HepG2 (cell line): Measurements from ENCODE around the gene AFTPH. TPM values are rescaled to one million over a fixed set of nuclear protein-coding genes. Genes with fewer than 3 reads are reported as not detected.

Source experiments
- ATAC-seq: fragments of 200-7000 bp; cut with Tn5 transposase; 3 replicates; pipeline ENCODE4 v1.9.1; 2020; ENCODE audit warnings: mild to moderate bottlenecking, moderate library complexity
- BruUV-seq: library from RNA; stranded (reverse); fragments of 400-500 nt; replicated peaks from 2 replicates; lab custom pipeline; 2021; lab: Mats Ljungman, UMichigan
- CTCF ChIA-PET: fragments of 300-600 bp; formaldehyde crosslinking; extraction: SDS; loops from one replicate; lab custom pipeline; 2021; ENCODE audit warnings: low total read pairs, inconsistent platforms, low intra/inter-chr PET ratio; lab: Yijun Ruan, JAX
- POLR2A ChIA-PET: fragments of 350-600 bp; sonication (Branson Sonifier 250); formaldehyde crosslinking; loops from one replicate; lab custom pipeline; 2020; ENCODE audit warnings: antibody characterized with exemption, inconsistent platforms; lab: Yijun Ruan, JAX
- DNase-seq: peaks from one replicate; pipeline ENCODE4 v3.0.0-alpha.2; 2015; ENCODE audit warnings: low spot score
- FAIRE-seq: peaks from 3 replicates; lab custom pipeline; 2011; peaks lifted over from hg19 to GRCh38; lab: Jason Lieb, UNC
- H2AFZ ChIP-seq: one replicate; pipeline ENCODE4 v1.6.1; 2011; ENCODE audit warnings: low read length, inconsistent platforms
- H3K27ac ChIP-seq: fragments of 300-600 bp; 3 replicates; pipeline ENCODE4 v1.8.0; 2011; ENCODE audit warnings: mixed run types, mild to moderate bottlenecking, mixed read lengths, low read length, inconsistent platforms; ENCODE audit not compliant: insufficient read depth; ENCODE audit errors: extremely low read length
- H3K27me3 ChIP-seq, 2 experiments: fragments of 200-600 bp in 1 of 2; 2 replicates in 1 of 2; 3 replicates in 1 of 2; pipeline versions ENCODE4 v1.6.0 to v1.8.0; 2011; ENCODE audit warnings: low read length in 2 of 2, mild to moderate bottlenecking in 2 of 2, moderate library complexity in 2 of 2, inconsistent platforms in 1 of 2; ENCODE audit not compliant: insufficient read depth in 2 of 2, control insufficient read depth in 1 of 2
- H3K36me3 ChIP-seq, 2 experiments: fragments of 200-600 bp in 1 of 2; replicated peaks in 1 of 2; 2 replicates in 1 of 2; 3 replicates in 1 of 2; pipeline versions ENCODE4 v1.5.1 to v1.8.0; 2011; ENCODE audit warnings: low read length in 2 of 2, inconsistent platforms in 1 of 2; ENCODE audit not compliant: insufficient read depth in 2 of 2, control insufficient read depth in 1 of 2
- H3K4me1 ChIP-seq: 2 replicates; pipeline ENCODE4 v1.5.1; 2012; ENCODE audit warnings: low read length, inconsistent platforms; ENCODE audit not compliant: insufficient read depth
- H3K4me2 ChIP-seq: 2 replicates; pipeline ENCODE4 v1.6.0; 2011; ENCODE audit warnings: low read depth, low read length, inconsistent platforms
- H3K4me3 ChIP-seq, 3 experiments: fragments of 200-600 bp in 1 of 3; sonication (generic), shearing (Covaris generic) in 1 of 3; replicated peaks in 1 of 3; 2 replicates each; pipeline ENCODE4 v1.5.1; 2011 to 2016; ENCODE audit warnings: low read length in 3 of 3, inconsistent platforms in 2 of 3, low read depth in 2 of 3, mild to moderate bottlenecking in 2 of 3, control low read depth in 1 of 3, mixed read lengths in 1 of 3; ENCODE audit not compliant: insufficient read depth in 1 of 3
- H3K79me2 ChIP-seq: one replicate; pipeline ENCODE4 v1.6.1; 2011; ENCODE audit warnings: low read length, inconsistent platforms; ENCODE audit not compliant: insufficient read depth
- H3K9ac ChIP-seq: 2 replicates; pipeline ENCODE4 v1.6.0; 2011; ENCODE audit warnings: mild to moderate bottlenecking, low read depth, low read length, inconsistent platforms; ENCODE audit not compliant: insufficient read depth
- H3K9me3 ChIP-seq: 2 replicates; pipeline ENCODE4 v1.5.1; 2012; ENCODE audit warnings: mild to moderate bottlenecking, low read length
- H4K20me1 ChIP-seq: 2 replicates; pipeline ENCODE4 v1.6.0; 2011; ENCODE audit warnings: inconsistent platforms, mild to moderate bottlenecking, low read length, moderate library complexity; ENCODE audit not compliant: insufficient read depth
- ARID2 ChIP-seq: sonication (generic); formaldehyde crosslinking; IDR thresholded peaks from 2 replicates; pipeline ENCODE4 v1.8.1; 2022; ENCODE audit warnings: mild to moderate bottlenecking, missing genetic modification reagents, borderline replicate concordance
- HNRNPUL1 ChIP-seq: fragments of 200-400 bp; formaldehyde crosslinking; IDR thresholded peaks from 2 replicates; pipeline ENCODE4 v1.6.1; 2017; ENCODE audit warnings: low read depth, mild to moderate bottlenecking, low read length, moderate library complexity
- RFX3 ChIP-seq: IDR thresholded peaks from 2 replicates; pipeline ENCODE4 v1.6.1; 2016; ENCODE audit warnings: missing biosample characterization, missing genetic modification reagents
- SP4 ChIP-seq: sonication (generic); formaldehyde crosslinking; IDR thresholded peaks from 2 replicates; pipeline ENCODE4 v1.8.1; 2023; ENCODE audit warnings: mild to moderate bottlenecking, missing genetic modification reagents
- ZNF121 ChIP-seq: sonication (generic); formaldehyde crosslinking; IDR thresholded peaks from 2 replicates; pipeline ENCODE4 v1.5.0; 2020; ENCODE audit warnings: mild to moderate bottlenecking, missing genetic modification reagents
- ZNF607 ChIP-seq: sonication (generic); formaldehyde crosslinking; IDR thresholded peaks from 2 replicates; pipeline ENCODE4 v1.5.1; 2020; ENCODE audit warnings: missing genetic modification reagents, mild to moderate bottlenecking, borderline replicate concordance
- ZNF724P ChIP-seq: sonication (generic); formaldehyde crosslinking; IDR thresholded peaks from 2 replicates; pipeline ENCODE4 v1.8.0; 2022; ENCODE audit warnings: missing genetic modification reagents, borderline replicate concordance
- ZNF775 ChIP-seq: sonication (generic); formaldehyde crosslinking; IDR thresholded peaks from 2 replicates; pipeline ENCODE4 v1.4.0; 2020; ENCODE audit warnings: missing genetic modification reagents, mild to moderate bottlenecking, moderate library complexity, borderline replicate concordance
- ZSCAN9 ChIP-seq: IDR thresholded peaks from 2 replicates; pipeline ENCODE4 v1.6.1; 2016; ENCODE audit warnings: borderline replicate concordance
- WGBS: methylation state at CpG from one replicate; pipeline ENCODE4 v1.1.6; 2017; ENCODE audit warnings: low lambda C conversion rate; 5-methylcytosine and 5-hydroxymethylcytosine counted together
- in situ Hi-C: cut with HindIII; loops from 2 replicates; pipeline ENCODE4 v1.10.0; 2017; ENCODE audit warnings: low pct_unique_long_range_greater_than_20kb; ENCODE audit not compliant: extremely low pct_ligation_motif_present
- intact Hi-C: fragments of 100-400 bp; cut with micrococcal nuclease; formaldehyde crosslinking; loops from one replicate; pipeline ENCODE4 v1.10.0; 2022; ENCODE audit not compliant: unreplicated experiment
- polyA plus RNA-seq, 8 experiments: library from polyadenylated mRNA; depleted of rRNA in 3 of 8; stranded (reverse) in 7 of 8; unstranded in 1 of 8; fragments of >200 nt; fragmentation: Illumina TruSeq in 4 of 8; extraction: Trizol in 4 of 8; gene quantifications; 2 replicates each; pipeline versions ENCODE4 v1.2.1 to v1.2.3, GENCODE V29; 2011 to 2016; ENCODE audit warnings: low read depth in 4 of 8, missing spikeins in 1 of 8, mixed read lengths in 1 of 8; ENCODE audit not compliant: insufficient read depth in 1 of 8
- total RNA-seq, 5 experiments: library from RNA; depleted of rRNA; stranded (reverse); fragments of >200 nt; fragmentation: Illumina TruSeq; extraction: Trizol; gene quantifications; 2 replicates each; pipeline ENCODE4 v1.2.3, GENCODE V29; 2016; ENCODE audit warnings: low read depth in 1 of 5
- TF ChIP-seq, protein P1 (sequence below): sonication (generic); formaldehyde crosslinking; IDR thresholded peaks from 2 replicates; pipeline ENCODE4 v1.4.0; 2020; ENCODE audit warnings: mild to moderate bottlenecking, missing genetic modification reagents
- TF ChIP-seq, protein P2 (sequence below): sonication (generic); formaldehyde crosslinking; IDR thresholded peaks from 2 replicates; pipeline ENCODE4 v1.5.1; 2020; ENCODE audit warnings: mild to moderate bottlenecking, moderate library complexity, missing genetic modification reagents
- TF ChIP-seq, protein P3 (sequence below): sonication (generic); formaldehyde crosslinking; IDR thresholded peaks from 2 replicates; pipeline ENCODE4 v1.5.0; 2020; ENCODE audit warnings: mild to moderate bottlenecking, low read depth, missing genetic modification reagents, borderline replicate concordance
- TF ChIP-seq, protein P4 (sequence below), 2 experiments: sonication (generic) in 1 of 2; formaldehyde crosslinking in 1 of 2; IDR thresholded peaks; 2 replicates each; pipeline versions ENCODE4 v1.4.0 to v1.6.1; 2018 to 2020; ENCODE audit warnings: missing genetic modification reagents in 2 of 2, borderline replicate concordance in 1 of 2, low read depth in 1 of 2, mild to moderate bottlenecking in 1 of 2, missing biosample characterization in 1 of 2

The AFTPH gene
- total and polyA plus RNA-seq, 2 of the 13 experiments (the other 11 are each of a cell fraction or from before 2014, with no cell fraction given), result 27.5 to 36.8 TPM

DNA sequence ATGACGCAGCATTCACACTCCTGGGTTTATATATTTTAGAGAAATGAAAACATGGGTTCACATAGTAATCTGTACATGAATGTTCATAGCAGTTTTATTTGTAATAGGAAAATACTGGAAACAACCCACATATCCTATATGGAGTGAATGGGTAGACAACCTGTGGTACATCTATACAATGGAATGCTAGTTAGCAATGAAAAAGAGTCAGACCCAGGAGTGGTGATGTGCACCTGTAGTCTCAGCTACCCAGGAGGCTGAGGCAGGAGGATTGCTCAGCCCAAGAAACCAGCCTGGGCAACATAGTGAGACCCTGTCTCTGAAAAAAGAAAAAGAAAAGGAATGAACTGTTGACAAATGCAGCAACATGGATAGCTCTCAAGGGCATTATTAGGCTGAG is 25.9 kb downstream of the AFTPH start:
- POLR2A ChIA-PET, result no interaction called here

DNA sequence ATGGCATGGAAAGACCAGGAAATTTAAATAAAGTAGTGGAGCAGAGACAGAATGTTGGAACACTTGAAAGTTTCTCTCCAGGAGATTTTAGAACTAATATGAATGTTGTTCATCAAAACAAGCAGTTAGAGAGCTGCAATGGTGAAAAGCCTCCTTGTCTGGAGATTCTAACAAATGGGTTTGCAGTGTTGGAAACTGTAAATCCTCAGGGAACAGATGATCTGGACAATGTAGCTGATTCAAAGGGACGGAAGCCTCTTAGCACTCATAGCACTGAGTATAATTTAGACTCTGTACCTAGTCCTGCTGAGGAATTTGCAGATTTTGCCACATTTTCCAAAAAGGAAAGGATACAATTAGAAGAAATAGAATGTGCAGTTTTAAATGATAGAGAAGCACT is 27.7 kb downstream of the AFTPH start:
- Histone ChIP-seq H3K36me3 (no peaks in the 10 kb centered on the region; a peak in 3 of 5 replicates), H3K79me2 (peaks cover 17% of the 10 kb centered on the region), H2AFZ (no peak overlapping the region), H3K4me2 (no peak overlapping the region), H3K9me3 (no peaks in the 10 kb centered on the region), H3K27me3 (no peaks in the 10 kb centered on the region), H4K20me1 (no peaks in the 10 kb centered on the region), H3K4me1 (0 out of 2 replicates have a peak, but pooled peaks cover 4% of the 10 kb centered on the region), H3K9ac (no peak overlapping the region), H3K4me3 (no peak overlapping the region), H3K27ac (no peak overlapping the region)
- DNase-seq (no peak), ATAC-seq (no peak), FAIRE-seq (no peak)
- no TSS peak for BruUV-seq
- intact Hi-C loops, result no loop called here
- CTCF ChIA-PET, result no interaction called here
- in situ Hi-C loops, result no loop called here
- 100% methylated on average over 1 of the region's 1 CpG for WGBS
- POLR2A ChIA-PET, result no interaction called here
- TF ChIP-seq SP4, result no peak
- TF ChIP-seq ZNF775 (CRISPR knock-in tag), result no peak
- no peak for TF ChIP-seq RFX3
- TF ChIP-seq, protein P1, sequence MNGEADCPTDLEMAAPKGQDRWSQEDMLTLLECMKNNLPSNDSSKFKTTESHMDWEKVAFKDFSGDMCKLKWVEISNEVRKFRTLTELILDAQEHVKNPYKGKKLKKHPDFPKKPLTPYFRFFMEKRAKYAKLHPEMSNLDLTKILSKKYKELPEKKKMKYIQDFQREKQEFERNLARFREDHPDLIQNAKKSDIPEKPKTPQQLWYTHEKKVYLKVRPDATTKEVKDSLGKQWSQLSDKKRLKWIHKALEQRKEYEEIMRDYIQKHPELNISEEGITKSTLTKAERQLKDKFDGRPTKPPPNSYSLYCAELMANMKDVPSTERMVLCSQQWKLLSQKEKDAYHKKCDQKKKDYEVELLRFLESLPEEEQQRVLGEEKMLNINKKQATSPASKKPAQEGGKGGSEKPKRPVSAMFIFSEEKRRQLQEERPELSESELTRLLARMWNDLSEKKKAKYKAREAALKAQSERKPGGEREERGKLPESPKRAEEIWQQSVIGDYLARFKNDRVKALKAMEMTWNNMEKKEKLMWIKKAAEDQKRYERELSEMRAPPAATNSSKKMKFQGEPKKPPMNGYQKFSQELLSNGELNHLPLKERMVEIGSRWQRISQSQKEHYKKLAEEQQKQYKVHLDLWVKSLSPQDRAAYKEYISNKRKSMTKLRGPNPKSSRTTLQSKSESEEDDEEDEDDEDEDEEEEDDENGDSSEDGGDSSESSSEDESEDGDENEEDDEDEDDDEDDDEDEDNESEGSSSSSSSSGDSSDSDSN (CRISPR knock-in tag), result no peak
- TF ChIP-seq HNRNPUL1, result no peak
- TF ChIP-seq ARID2 (CRISPR knock-in tag), result no peak
- TF ChIP-seq, protein P2, sequence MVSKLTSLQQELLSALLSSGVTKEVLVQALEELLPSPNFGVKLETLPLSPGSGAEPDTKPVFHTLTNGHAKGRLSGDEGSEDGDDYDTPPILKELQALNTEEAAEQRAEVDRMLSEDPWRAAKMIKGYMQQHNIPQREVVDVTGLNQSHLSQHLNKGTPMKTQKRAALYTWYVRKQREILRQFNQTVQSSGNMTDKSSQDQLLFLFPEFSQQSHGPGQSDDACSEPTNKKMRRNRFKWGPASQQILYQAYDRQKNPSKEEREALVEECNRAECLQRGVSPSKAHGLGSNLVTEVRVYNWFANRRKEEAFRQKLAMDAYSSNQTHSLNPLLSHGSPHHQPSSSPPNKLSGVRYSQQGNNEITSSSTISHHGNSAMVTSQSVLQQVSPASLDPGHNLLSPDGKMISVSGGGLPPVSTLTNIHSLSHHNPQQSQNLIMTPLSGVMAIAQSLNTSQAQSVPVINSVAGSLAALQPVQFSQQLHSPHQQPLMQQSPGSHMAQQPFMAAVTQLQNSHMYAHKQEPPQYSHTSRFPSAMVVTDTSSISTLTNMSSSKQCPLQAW (CRISPR knock-in tag), result no peak
- TF ChIP-seq ZSCAN9 (CRISPR knock-in tag), result no peak
- TF ChIP-seq ZNF724P (CRISPR knock-in tag), result no peak
- TF ChIP-seq, protein P3, sequence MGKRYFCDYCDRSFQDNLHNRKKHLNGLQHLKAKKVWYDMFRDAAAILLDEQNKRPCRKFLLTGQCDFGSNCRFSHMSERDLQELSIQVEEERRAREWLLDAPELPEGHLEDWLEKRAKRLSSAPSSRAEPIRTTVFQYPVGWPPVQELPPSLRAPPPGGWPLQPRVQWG (CRISPR knock-in tag), result no peak
- TF ChIP-seq, protein P4, sequence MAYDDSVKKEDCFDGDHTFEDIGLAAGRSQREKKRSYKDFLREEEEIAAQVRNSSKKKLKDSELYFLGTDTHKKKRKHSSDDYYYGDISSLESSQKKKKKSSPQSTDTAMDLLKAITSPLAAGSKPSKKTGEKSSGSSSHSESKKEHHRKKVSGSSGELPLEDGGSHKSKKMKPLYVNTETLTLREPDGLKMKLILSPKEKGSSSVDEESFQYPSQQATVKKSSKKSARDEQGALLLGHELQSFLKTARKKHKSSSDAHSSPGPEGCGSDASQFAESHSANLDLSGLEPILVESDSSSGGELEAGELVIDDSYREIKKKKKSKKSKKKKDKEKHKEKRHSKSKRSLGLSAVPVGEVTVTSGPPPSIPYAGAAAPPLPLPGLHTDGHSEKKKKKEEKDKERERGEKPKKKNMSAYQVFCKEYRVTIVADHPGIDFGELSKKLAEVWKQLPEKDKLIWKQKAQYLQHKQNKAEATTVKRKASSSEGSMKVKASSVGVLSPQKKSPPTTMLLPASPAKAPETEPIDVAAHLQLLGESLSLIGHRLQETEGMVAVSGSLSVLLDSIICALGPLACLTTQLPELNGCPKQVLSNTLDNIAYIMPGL (CRISPR knock-in tag; IDR thresholded peaks at IDR 0.05; ENCODE audit: borderline replicate concordance in 1 of 2, low read depth in 1 of 2), result no peak

More for the DNA sequence above, 25.9 kb downstream of the AFTPH start:
- intact Hi-C loops, result no loop called here
- CTCF ChIA-PET, result no interaction called here
- DNase-seq (no peak), ATAC-seq (no peak), FAIRE-seq (no peak)
- Histone ChIP-seq H3K4me2 (no peak overlapping the region), H3K9ac (no peak overlapping the region), H3K9me3 (no peaks in the 10 kb centered on the region), H3K4me3 (no peak overlapping the region), H4K20me1 (no peaks in the 10 kb centered on the region), H3K27me3 (no peaks in the 10 kb centered on the region), H3K4me1 (peaks cover 5% of the 10 kb centered on the region; the same call in 1 of the 2 replicates), H3K79me2 (peaks cover 18% of the 10 kb centered on the region), H2AFZ (no peak overlapping the region), H3K36me3 (no peaks in the 10 kb centered on the region; a peak in 2 of 5 replicates), H3K27ac (no peak overlapping the region)
- in situ Hi-C loops, result no loop called here
- TF ChIP-seq ZNF607 (CRISPR knock-in tag) (no peak), ZNF121 (CRISPR knock-in tag) (peak; percentile 77)
- BruUV-seq, result no TSS peak
- WGBS, result 96% methylated on average over 1 of the region's 1 CpG
